Stimulated activated naive CD8-positive, alpha-beta T cell treated with anti-CD3 and anti-CD28 coated beads, Interleukin-15, Interleukin-2, amounts not matched to agents 100 ng/mL and 50 ng/mL, for 24 hours (primary cell): ENCODE data around the gene C1QTNF12.
"Not testable (repeated sequence)": the region's sequence is repeated elsewhere in the genome, so short reads cannot be mapped to it uniquely, and the experiment has no call there.

Experiments
- H3K27ac Mint-ChIP-seq: one replicate; pipeline ENCODE4 v1.8.0; 2021; ENCODE audit warnings: mild to moderate bottlenecking, mixed read lengths
- H3K27me3 Mint-ChIP-seq: one replicate; pipeline ENCODE4 v1.8.0; 2021; ENCODE audit warnings: mixed read lengths
- H3K36me3 Mint-ChIP-seq: one replicate; pipeline ENCODE4 v1.8.0; 2021; ENCODE audit warnings: low read depth, mixed read lengths
- H3K4me1 Mint-ChIP-seq: one replicate; pipeline ENCODE4 v1.8.0; 2021; ENCODE audit warnings: low read depth, mixed read lengths
- H3K4me3 Mint-ChIP-seq: one replicate; pipeline ENCODE4 v1.8.0; 2021; ENCODE audit warnings: mild to moderate bottlenecking, mixed read lengths
- H3K9me3 Mint-ChIP-seq: one replicate; pipeline ENCODE4 v1.8.0; 2021; ENCODE audit warnings: mixed read lengths

Gene C1QTNF12

GRCh38 chr1:1255611-1256010 is 9.1 kb upstream of the C1QTNF12 start:
- Mint-ChIP-seq H3K4me3 (no peak overlapping the region), H3K36me3 (peaks cover 35% of the 10 kb centered on the region), H3K4me1 (peaks cover 6% of the 10 kb centered on the region)

GRCh38 chr1:1255078-1255477 is 8.6 kb upstream of the C1QTNF12 start:
- Mint-ChIP-seq H3K9me3 (no peaks in the 10 kb centered on the region), H3K36me3 (peaks cover 34% of the 10 kb centered on the region), H3K27me3 (no peaks in the 10 kb centered on the region), H3K4me1 (peaks cover 11% of the 10 kb centered on the region), H3K27ac (no peak overlapping the region), H3K4me3 (no peak overlapping the region)

More at GRCh38 chr1:1255611-1256010, 9.1 kb upstream of the C1QTNF12 start:
- Mint-ChIP-seq H3K27ac (no peak overlapping the region), H3K9me3 (no peaks in the 10 kb centered on the region), H3K27me3 (no peaks in the 10 kb centered on the region)

- Mint-ChIP-seq H3K4me3 (no peak overlapping the region), H3K9me3 (no peaks in the 10 kb centered on the region), H3K27me3 (no peaks in the 10 kb centered on the region), H3K4me1 (peaks cover 16% of the 10 kb centered on the region), H3K27ac (no peak overlapping the region), H3K36me3 (peaks cover 30% of the 10 kb centered on the region)
These were observed 8.1 kb upstream of the C1QTNF12 start for GRCh38 chr1:1254667-1254998.

- no peak overlapping the region for H3K4me3 Mint-ChIP-seq
- H3K9me3 Mint-ChIP-seq: no peaks in the 10 kb centered on the region
- H3K27me3 Mint-ChIP-seq: no peaks in the 10 kb centered on the region
- H3K27ac Mint-ChIP-seq: no peak overlapping the region
- H3K36me3 Mint-ChIP-seq: peaks cover 25% of the 10 kb centered on the region
- peaks cover 18% of the 10 kb centered on the region for H3K4me1 Mint-ChIP-seq
These were observed 7.6 kb upstream of the C1QTNF12 start for GRCh38 chr1:1253972-1254666.

- Mint-ChIP-seq H3K9me3 (no peaks in the 10 kb centered on the region), H3K36me3 (peaks cover 25% of the 10 kb centered on the region), H3K4me3 (no peak overlapping the region), H3K4me1 (peaks cover 18% of the 10 kb centered on the region), H3K27ac (no peak overlapping the region), H3K27me3 (no peaks in the 10 kb centered on the region)
These were observed 6.8 kb upstream of the C1QTNF12 start for GRCh38 chr1:1253314-1253713.

GRCh38 chr1:1250786-1251284 is 4.3 kb upstream of the C1QTNF12 start:
- Mint-ChIP-seq H3K4me1 (peaks cover 18% of the 10 kb centered on the region), H3K36me3 (peaks cover 14% of the 10 kb centered on the region), H3K9me3 (no peaks in the 10 kb centered on the region), H3K27me3 (no peaks in the 10 kb centered on the region), H3K27ac (peak overlapping the region; percentile 81), H3K4me3 (no peak overlapping the region)

- not testable (repeated sequence) for H3K27me3 Mint-ChIP-seq, H3K9me3 Mint-ChIP-seq, H3K4me3 Mint-ChIP-seq, H3K36me3 Mint-ChIP-seq, H3K27ac Mint-ChIP-seq
- H3K4me1 Mint-ChIP-seq: peaks cover 18% of the 10 kb centered on the region
These were observed 1.7 kb upstream of the C1QTNF12 start for GRCh38 chr1:1248009-1248913.

GRCh38 chr1:1247341-1247913 is 905 bp upstream of the C1QTNF12 start:
- H3K27ac Mint-ChIP-seq: no peak overlapping the region
- no peaks in the 10 kb centered on the region for H3K9me3 Mint-ChIP-seq
- H3K4me1 Mint-ChIP-seq: peaks cover 18% of the 10 kb centered on the region

GRCh38 chr1:1245817-1246576 is 525 bp downstream of the C1QTNF12 start:
- H3K27ac Mint-ChIP-seq: no peak overlapping the region
- no peaks in the 10 kb centered on the region for H3K9me3 Mint-ChIP-seq
- peaks cover 15% of the 10 kb centered on the region for H3K4me1 Mint-ChIP-seq
- H3K36me3 Mint-ChIP-seq: no peaks in the 10 kb centered on the region
- no peaks in the 10 kb centered on the region for H3K27me3 Mint-ChIP-seq
- no peak overlapping the region for H3K4me3 Mint-ChIP-seq

More at GRCh38 chr1:1247341-1247913, 905 bp upstream of the C1QTNF12 start:
- Mint-ChIP-seq H3K4me3 (no peak overlapping the region), H3K36me3 (no peaks in the 10 kb centered on the region), H3K27me3 (no peaks in the 10 kb centered on the region)

- no peaks in the 10 kb centered on the region for H3K27me3 Mint-ChIP-seq
- no peak overlapping the region for H3K27ac Mint-ChIP-seq
- H3K9me3 Mint-ChIP-seq: no peaks in the 10 kb centered on the region
- H3K36me3 Mint-ChIP-seq: no peaks in the 10 kb centered on the region
- peaks cover 8% of the 10 kb centered on the region for H3K4me1 Mint-ChIP-seq
- no peak overlapping the region for H3K4me3 Mint-ChIP-seq
These were observed 1.2 kb downstream of the C1QTNF12 start for GRCh38 chr1:1245178-1245816.

- Mint-ChIP-seq H3K9me3 (no peaks in the 10 kb centered on the region), H3K27me3 (no peaks in the 10 kb centered on the region), H3K36me3 (no peaks in the 10 kb centered on the region), H3K4me3 (no peak overlapping the region), H3K27ac (no peak overlapping the region), H3K4me1 (no peaks in the 10 kb centered on the region)
These were observed 2.2 kb downstream of the C1QTNF12 start for GRCh38 chr1:1244192-1244811.

GRCh38 chr1:1243807-1244191 is 2.7 kb downstream of the C1QTNF12 start:
- Mint-ChIP-seq H3K27ac (no peak overlapping the region), H3K36me3 (no peaks in the 10 kb centered on the region), H3K4me1 (no peaks in the 10 kb centered on the region), H3K27me3 (no peaks in the 10 kb centered on the region), H3K9me3 (no peaks in the 10 kb centered on the region), H3K4me3 (no peak overlapping the region)

- Mint-ChIP-seq H3K4me1 (no peaks in the 10 kb centered on the region), H3K27ac (no peak overlapping the region), H3K4me3 (no peak overlapping the region), H3K36me3 (no peaks in the 10 kb centered on the region), H3K27me3 (no peaks in the 10 kb centered on the region), H3K9me3 (no peaks in the 10 kb centered on the region)
These were observed 3.3 kb downstream of the C1QTNF12 start for GRCh38 chr1:1243266-1243660.
